HepG2 (cell line): ENCODE data around the gene CD1C. TPM values are rescaled to one million over a fixed set of nuclear protein-coding genes. Genes with fewer than 3 reads are reported as not detected.

Experiments
- ATAC-seq: fragments of 200-7000 bp; cut with Tn5 transposase; 3 replicates; pipeline ENCODE4 v1.9.1; 2020; ENCODE audit warnings: mild to moderate bottlenecking, moderate library complexity
- BruUV-seq: library from RNA; stranded (reverse); fragments of 400-500 nt; replicated peaks from 2 replicates; lab custom pipeline; 2021; lab: Mats Ljungman, UMichigan
- CTCF ChIA-PET: fragments of 300-600 bp; formaldehyde crosslinking; extraction: SDS; loops from one replicate; lab custom pipeline; 2021; ENCODE audit warnings: low total read pairs, inconsistent platforms, low intra/inter-chr PET ratio; lab: Yijun Ruan, JAX
- POLR2A ChIA-PET: fragments of 350-600 bp; sonication (Branson Sonifier 250); formaldehyde crosslinking; loops from one replicate; lab custom pipeline; 2020; ENCODE audit warnings: antibody characterized with exemption, inconsistent platforms; lab: Yijun Ruan, JAX
- DNase-seq: peaks from one replicate; pipeline ENCODE4 v3.0.0-alpha.2; 2015; ENCODE audit warnings: low spot score
- FAIRE-seq: peaks from 3 replicates; lab custom pipeline; 2011; peaks lifted over from hg19 to GRCh38; lab: Jason Lieb, UNC
- H2AFZ ChIP-seq: one replicate; pipeline ENCODE4 v1.6.1; 2011; ENCODE audit warnings: low read length, inconsistent platforms
- H3K27ac ChIP-seq: fragments of 300-600 bp; 3 replicates; pipeline ENCODE4 v1.8.0; 2011; ENCODE audit warnings: mixed run types, mild to moderate bottlenecking, mixed read lengths, low read length, inconsistent platforms; ENCODE audit not compliant: insufficient read depth; ENCODE audit errors: extremely low read length
- H3K27me3 ChIP-seq, 2 experiments: fragments of 200-600 bp in 1 of 2; 2 replicates in 1 of 2; 3 replicates in 1 of 2; pipeline versions ENCODE4 v1.6.0 to v1.8.0; 2011; ENCODE audit warnings: low read length in 2 of 2, mild to moderate bottlenecking in 2 of 2, moderate library complexity in 2 of 2, inconsistent platforms in 1 of 2; ENCODE audit not compliant: insufficient read depth in 2 of 2, control insufficient read depth in 1 of 2
- H3K36me3 ChIP-seq, 2 experiments: fragments of 200-600 bp in 1 of 2; replicated peaks in 1 of 2; 2 replicates in 1 of 2; 3 replicates in 1 of 2; pipeline versions ENCODE4 v1.5.1 to v1.8.0; 2011; ENCODE audit warnings: low read length in 2 of 2, inconsistent platforms in 1 of 2; ENCODE audit not compliant: insufficient read depth in 2 of 2, control insufficient read depth in 1 of 2
- H3K4me1 ChIP-seq: 2 replicates; pipeline ENCODE4 v1.5.1; 2012; ENCODE audit warnings: low read length, inconsistent platforms; ENCODE audit not compliant: insufficient read depth
- H3K4me2 ChIP-seq: 2 replicates; pipeline ENCODE4 v1.6.0; 2011; ENCODE audit warnings: low read depth, low read length, inconsistent platforms
- H3K4me3 ChIP-seq, 3 experiments: fragments of 200-600 bp in 1 of 3; sonication (generic), shearing (Covaris generic) in 1 of 3; replicated peaks in 1 of 3; 2 replicates each; pipeline ENCODE4 v1.5.1; 2011 to 2016; ENCODE audit warnings: low read length in 3 of 3, inconsistent platforms in 2 of 3, low read depth in 2 of 3, mild to moderate bottlenecking in 2 of 3, control low read depth in 1 of 3, mixed read lengths in 1 of 3; ENCODE audit not compliant: insufficient read depth in 1 of 3
- H3K79me2 ChIP-seq: one replicate; pipeline ENCODE4 v1.6.1; 2011; ENCODE audit warnings: low read length, inconsistent platforms; ENCODE audit not compliant: insufficient read depth
- H3K9ac ChIP-seq: 2 replicates; pipeline ENCODE4 v1.6.0; 2011; ENCODE audit warnings: mild to moderate bottlenecking, low read depth, low read length, inconsistent platforms; ENCODE audit not compliant: insufficient read depth
- H3K9me3 ChIP-seq: 2 replicates; pipeline ENCODE4 v1.5.1; 2012; ENCODE audit warnings: mild to moderate bottlenecking, low read length
- H4K20me1 ChIP-seq: 2 replicates; pipeline ENCODE4 v1.6.0; 2011; ENCODE audit warnings: inconsistent platforms, mild to moderate bottlenecking, low read length, moderate library complexity; ENCODE audit not compliant: insufficient read depth
- EZH2 ChIP-seq: conservative IDR thresholded peaks from 2 replicates; pipeline ENCODE4 v1.6.1; 2012; ENCODE audit warnings: mild to moderate bottlenecking, low read depth, low read length, moderate library complexity
- FOXK1 ChIP-seq: sonication (generic); formaldehyde crosslinking; IDR thresholded peaks from 2 replicates; pipeline ENCODE4 v1.4.0; 2020; ENCODE audit warnings: low read depth, missing genetic modification reagents, borderline replicate concordance
- FOXM1 ChIP-seq: sonication (generic); formaldehyde crosslinking; IDR thresholded peaks from 2 replicates; pipeline ENCODE4 v1.5.0; 2020; ENCODE audit warnings: missing genetic modification reagents
- HHEX ChIP-seq: IDR thresholded peaks from 2 replicates; pipeline ENCODE4 v1.6.1; 2016; ENCODE audit warnings: control low read depth
- HMG20B ChIP-seq: conservative IDR thresholded peaks from 2 replicates; pipeline ENCODE4 v1.6.1; 2016; ENCODE audit warnings: missing genetic modification reagents, missing compliant biosample characterization
- POLR2AphosphoS5 ChIP-seq: IDR thresholded peaks from 2 replicates; pipeline ENCODE4 v1.6.1; 2012; ENCODE audit warnings: low read depth, low read length
- SALL2 ChIP-seq: sonication (generic); formaldehyde crosslinking; IDR thresholded peaks from 2 replicates; pipeline ENCODE4 v1.8.1; 2023; ENCODE audit warnings: mild to moderate bottlenecking, missing genetic modification reagents, inconsistent platforms
- SP140L ChIP-seq: sonication (generic); formaldehyde crosslinking; IDR thresholded peaks from 2 replicates; pipeline ENCODE4 v1.4.0; 2020; ENCODE audit warnings: missing genetic modification reagents, borderline replicate concordance
- ZBTB37 ChIP-seq: sonication (generic); formaldehyde crosslinking; IDR thresholded peaks from 2 replicates; pipeline ENCODE4 v1.4.0; 2020; ENCODE audit warnings: mild to moderate bottlenecking, missing genetic modification reagents
- ZKSCAN1 ChIP-seq: fragments of 150-350 bp; IDR thresholded peaks from 2 replicates; pipeline ENCODE4 v1.6.1; 2014; ENCODE audit warnings: low read length
- ZMYM4 ChIP-seq: sonication (generic); formaldehyde crosslinking; IDR thresholded peaks from 2 replicates; pipeline ENCODE4 v1.8.1; 2023; ENCODE audit warnings: mild to moderate bottlenecking, missing genetic modification reagents
- ZNF737 ChIP-seq: sonication (generic); formaldehyde crosslinking; IDR thresholded peaks from 2 replicates; pipeline ENCODE4 v1.5.0; 2020; ENCODE audit warnings: missing genetic modification reagents, mild to moderate bottlenecking, borderline replicate concordance
- ZNF891 ChIP-seq: sonication (generic); formaldehyde crosslinking; IDR thresholded peaks from 2 replicates; pipeline ENCODE4 v1.5.0; 2020; ENCODE audit warnings: mild to moderate bottlenecking, missing genetic modification reagents
- WGBS: methylation state at CpG from one replicate; pipeline ENCODE4 v1.1.6; 2017; ENCODE audit warnings: low lambda C conversion rate; 5-methylcytosine and 5-hydroxymethylcytosine counted together
- in situ Hi-C: cut with HindIII; loops from 2 replicates; pipeline ENCODE4 v1.10.0; 2017; ENCODE audit warnings: low pct_unique_long_range_greater_than_20kb; ENCODE audit not compliant: extremely low pct_ligation_motif_present
- intact Hi-C: fragments of 100-400 bp; cut with micrococcal nuclease; formaldehyde crosslinking; loops from one replicate; pipeline ENCODE4 v1.10.0; 2022; ENCODE audit not compliant: unreplicated experiment
- polyA plus RNA-seq, 8 experiments: library from polyadenylated mRNA; depleted of rRNA in 3 of 8; stranded (reverse) in 7 of 8; unstranded in 1 of 8; fragments of >200 nt; fragmentation: Illumina TruSeq in 4 of 8; extraction: Trizol in 4 of 8; gene quantifications; 2 replicates each; pipeline versions ENCODE4 v1.2.1 to v1.2.3, GENCODE V29; 2011 to 2016; ENCODE audit warnings: low read depth in 4 of 8, missing spikeins in 1 of 8, mixed read lengths in 1 of 8; ENCODE audit not compliant: insufficient read depth in 1 of 8
- total RNA-seq, 5 experiments: library from RNA; depleted of rRNA; stranded (reverse); fragments of >200 nt; fragmentation: Illumina TruSeq; extraction: Trizol; gene quantifications; 2 replicates each; pipeline ENCODE4 v1.2.3, GENCODE V29; 2016; ENCODE audit warnings: low read depth in 1 of 5
- TF ChIP-seq, protein P1 (sequence below): sonication (generic); formaldehyde crosslinking; IDR thresholded peaks from 2 replicates; pipeline ENCODE4 v1.5.1; 2020; ENCODE audit warnings: mild to moderate bottlenecking, missing genetic modification reagents, borderline replicate concordance
- TF ChIP-seq, protein P2 (sequence below), 2 experiments: IDR thresholded peaks; 2 replicates each; pipeline ENCODE4 v1.6.1; 2011 to 2012; ENCODE audit warnings: low read length in 2 of 2, borderline replicate concordance in 1 of 2, low read depth in 1 of 2, mild to moderate bottlenecking in 1 of 2, moderate library complexity in 1 of 2

Gene CD1C
- total and polyA plus RNA-seq, 2 of the 13 experiments (the other 11 are each of a cell fraction or from before 2014, with no cell fraction given), result not detected

DNA sequence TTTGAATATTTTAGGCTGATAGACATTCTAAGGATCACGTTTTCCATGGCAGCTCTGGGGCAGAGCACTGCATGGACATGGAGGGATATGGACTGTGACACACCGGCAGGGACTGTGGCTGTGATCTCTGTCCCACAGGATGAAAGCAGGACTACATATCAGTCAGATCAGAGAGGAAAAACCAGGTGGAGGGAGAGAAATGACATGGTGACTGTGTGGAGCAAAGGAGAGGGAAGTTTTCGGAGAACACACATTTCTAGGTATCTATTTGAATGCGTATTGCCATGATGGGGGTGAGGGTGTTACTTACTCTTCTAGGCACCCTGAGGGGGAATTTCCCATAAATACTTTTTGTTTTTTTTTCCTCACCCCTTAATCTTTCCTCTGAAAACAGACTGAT lies 3.2 kb upstream of the CD1C start:
- ChIA-PET CTCF (no interaction called here), POLR2A (no interaction called here)
- Histone ChIP-seq H3K79me2 (no peaks in the 10 kb centered on the region), H3K4me2 (no peak overlapping the region), H3K4me3 (no peak overlapping the region), H3K27me3 (no peaks in the 10 kb centered on the region), H2AFZ (no peak overlapping the region), H3K9me3 (peaks cover 50% of the 10 kb centered on the region), H3K4me1 (no peaks in the 10 kb centered on the region), H3K27ac (no peak overlapping the region), H4K20me1 (no peaks in the 10 kb centered on the region), H3K9ac (no peak overlapping the region), H3K36me3 (no peaks in the 10 kb centered on the region)
- TF ChIP-seq SALL2 (CRISPR knock-in tag) (no peak), ZBTB37 (no peak), EZH2 (no peak), FOXM1 (CRISPR knock-in tag) (no peak), FOXK1 (CRISPR knock-in tag) (no peak), ZMYM4 (CRISPR knock-in tag) (no peak), ZNF891 (CRISPR knock-in tag) (no peak), SP140L (CRISPR knock-in tag) (no peak), POLR2AphosphoS5 (no peak), ZKSCAN1 (no peak), HHEX (CRISPR knock-in tag) (no peak), ZNF737 (CRISPR knock-in tag) (no peak), HMG20B (no peak)
- TF ChIP-seq, protein P1, sequence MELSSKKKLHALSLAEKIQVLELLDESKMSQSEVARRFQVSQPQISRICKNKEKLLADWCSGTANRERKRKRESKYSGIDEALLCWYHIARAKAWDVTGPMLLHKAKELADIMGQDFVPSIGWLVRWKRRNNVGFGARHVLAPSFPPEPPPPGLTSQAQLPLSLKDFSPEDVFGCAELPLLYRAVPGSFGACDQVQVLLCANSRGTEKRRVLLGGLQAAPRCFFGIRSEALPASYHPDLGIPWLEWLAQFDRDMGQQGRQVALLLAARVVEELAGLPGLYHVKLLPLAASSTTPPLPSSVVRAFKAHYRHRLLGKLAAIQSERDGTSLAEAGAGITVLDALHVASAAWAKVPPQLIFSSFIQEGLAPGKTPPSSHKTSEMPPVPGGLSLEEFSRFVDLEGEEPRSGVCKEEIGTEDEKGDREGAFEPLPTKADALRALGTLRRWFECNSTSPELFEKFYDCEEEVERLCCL, result no peak
- TF ChIP-seq, protein P2, sequence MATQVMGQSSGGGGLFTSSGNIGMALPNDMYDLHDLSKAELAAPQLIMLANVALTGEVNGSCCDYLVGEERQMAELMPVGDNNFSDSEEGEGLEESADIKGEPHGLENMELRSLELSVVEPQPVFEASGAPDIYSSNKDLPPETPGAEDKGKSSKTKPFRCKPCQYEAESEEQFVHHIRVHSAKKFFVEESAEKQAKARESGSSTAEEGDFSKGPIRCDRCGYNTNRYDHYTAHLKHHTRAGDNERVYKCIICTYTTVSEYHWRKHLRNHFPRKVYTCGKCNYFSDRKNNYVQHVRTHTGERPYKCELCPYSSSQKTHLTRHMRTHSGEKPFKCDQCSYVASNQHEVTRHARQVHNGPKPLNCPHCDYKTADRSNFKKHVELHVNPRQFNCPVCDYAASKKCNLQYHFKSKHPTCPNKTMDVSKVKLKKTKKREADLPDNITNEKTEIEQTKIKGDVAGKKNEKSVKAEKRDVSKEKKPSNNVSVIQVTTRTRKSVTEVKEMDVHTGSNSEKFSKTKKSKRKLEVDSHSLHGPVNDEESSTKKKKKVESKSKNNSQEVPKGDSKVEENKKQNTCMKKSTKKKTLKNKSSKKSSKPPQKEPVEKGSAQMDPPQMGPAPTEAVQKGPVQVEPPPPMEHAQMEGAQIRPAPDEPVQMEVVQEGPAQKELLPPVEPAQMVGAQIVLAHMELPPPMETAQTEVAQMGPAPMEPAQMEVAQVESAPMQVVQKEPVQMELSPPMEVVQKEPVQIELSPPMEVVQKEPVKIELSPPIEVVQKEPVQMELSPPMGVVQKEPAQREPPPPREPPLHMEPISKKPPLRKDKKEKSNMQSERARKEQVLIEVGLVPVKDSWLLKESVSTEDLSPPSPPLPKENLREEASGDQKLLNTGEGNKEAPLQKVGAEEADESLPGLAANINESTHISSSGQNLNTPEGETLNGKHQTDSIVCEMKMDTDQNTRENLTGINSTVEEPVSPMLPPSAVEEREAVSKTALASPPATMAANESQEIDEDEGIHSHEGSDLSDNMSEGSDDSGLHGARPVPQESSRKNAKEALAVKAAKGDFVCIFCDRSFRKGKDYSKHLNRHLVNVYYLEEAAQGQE (IDR thresholded peaks at IDR 0.05; ENCODE audit: borderline replicate concordance in 1 of 2, low read depth in 1 of 2, low read length in 2 of 2), result no peak
- BruUV-seq, result no TSS peak
- no peak for ATAC-seq
- FAIRE-seq, result no peak
- WGBS, result 27% methylated on average over 4 of the region's 4 CpGs
- in situ Hi-C loops, result no loop called here
- intact Hi-C loops, result no loop called here
- no peak for DNase-seq
